ENCODE results near the gene UBR4.

The UBR4 gene

DNA sequence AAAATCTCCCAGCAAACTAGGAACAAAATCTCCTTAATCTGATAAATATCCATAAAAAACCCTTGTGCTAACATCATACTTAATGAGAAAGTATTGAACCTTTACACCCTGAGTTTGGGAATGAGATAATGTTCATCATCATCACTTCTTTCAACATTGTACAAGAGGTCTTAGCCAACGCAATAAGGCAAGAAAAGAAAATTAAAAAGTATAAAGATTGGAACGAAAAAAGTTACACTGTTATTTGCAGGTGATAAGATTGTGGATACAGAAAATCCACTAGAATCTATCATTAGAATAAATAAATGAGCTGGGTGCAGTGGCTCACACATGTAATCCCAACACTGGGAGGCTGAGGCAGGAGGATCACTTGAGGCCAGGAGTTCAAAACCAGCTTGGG is 76.7 kb downstream of the UBR4 start:
- Histone ChIP-seq H3K79me2 (ENCODE audit: control insufficient read depth, insufficient read depth, low read length) (no peaks in the 10 kb centered on the region), H3K4me1 (ENCODE audit: control insufficient read depth, low read depth, low read length) (no peaks in the 10 kb centered on the region), H4K8ac (ENCODE audit: low read depth, low read length) (no peak overlapping the region), H2AK5ac (ENCODE audit: low read length) (no peak overlapping the region), H2BK120ac (ENCODE audit: low read depth, low read length) (no peak overlapping the region), H3K36me3 (ENCODE audit: control insufficient read depth, insufficient read depth, low read length) (peaks cover 13% of the 10 kb centered on the region), H3K4ac (ENCODE audit: low read depth, low read length) (no peak overlapping the region), H4K5ac (ENCODE audit: low read length) (no peak overlapping the region), H3K79me1 (ENCODE audit: low read length) (peaks cover 2% of the 10 kb centered on the region), H3K4me3 (ENCODE audit: low read length) (no peak overlapping the region), H3K23ac (ENCODE audit: low read length) (no peak overlapping the region), H3K4me2 (ENCODE audit: low read length) (no peak overlapping the region), H3K9ac (ENCODE audit: low read length) (no peak overlapping the region), H3K27ac (ENCODE audit: low read depth, low read length) (no peak overlapping the region), H3K56ac (ENCODE audit: low read length) (no peak overlapping the region), H3K18ac (ENCODE audit: low read length) (no peak overlapping the region), H2BK15ac (replicated peaks; ENCODE audit: low read depth) (no peak overlapping the region), H2BK5ac (ENCODE audit: low read length) (no peak overlapping the region), H3K27me3 (ENCODE audit: insufficient read depth, low read length, poor library complexity) (no peaks in the 10 kb centered on the region)
- no CpG with 5 or more reads among the region's 2 CpGs for WGBS (ENCODE audit: extremely low coverage, insufficient coverage, low lambda C conversion rate)
- DNase-seq: no peak

DNA sequence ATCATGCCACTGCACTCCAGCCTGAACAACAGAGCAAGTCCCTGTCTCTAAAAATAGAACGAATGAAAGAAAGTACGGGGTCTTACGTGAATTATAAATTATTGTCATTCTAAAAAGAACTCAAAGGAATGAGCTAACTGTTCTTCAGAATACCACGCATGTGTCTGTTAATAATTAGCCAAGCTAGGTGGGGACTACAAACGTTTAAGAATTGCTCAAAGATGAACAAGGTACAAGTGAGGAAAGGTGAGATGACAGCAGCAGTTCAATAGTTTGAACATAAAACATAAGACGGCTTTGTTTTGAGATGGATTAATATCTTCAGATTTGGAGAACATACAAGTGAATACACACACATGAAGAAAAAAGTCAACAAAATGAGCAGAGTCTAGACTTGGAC is 79.6 kb downstream of the UBR4 start:
- no peaks in the 10 kb centered on the region for H3K79me1 ChIP-seq (ENCODE audit: low read length)
- no peaks in the 10 kb centered on the region for H3K4me1 ChIP-seq (ENCODE audit: control insufficient read depth, low read depth, low read length)
- H4K8ac ChIP-seq (ENCODE audit: low read depth, low read length): no peak overlapping the region
- no CpG with 5 or more reads among the region's 6 CpGs for WGBS (ENCODE audit: extremely low coverage, insufficient coverage, low lambda C conversion rate)
- DNase-seq: no peak
- H2BK120ac ChIP-seq (ENCODE audit: low read depth, low read length): no peak overlapping the region
- no peak overlapping the region for H3K4me3 ChIP-seq (ENCODE audit: low read length)
- H2BK5ac ChIP-seq (ENCODE audit: low read length): no peak overlapping the region
- no peak overlapping the region for H2AK5ac ChIP-seq (ENCODE audit: low read length)
- no peak overlapping the region for H4K5ac ChIP-seq (ENCODE audit: low read length)
- H3K23ac ChIP-seq (ENCODE audit: low read length): no peak overlapping the region
- H3K27ac ChIP-seq (ENCODE audit: low read depth, low read length): no peak overlapping the region
- no peak overlapping the region for H3K18ac ChIP-seq (ENCODE audit: low read length)
- peaks cover 26% of the 10 kb centered on the region for H3K36me3 ChIP-seq (ENCODE audit: control insufficient read depth, insufficient read depth, low read length)
- no peak overlapping the region for H3K4ac ChIP-seq (ENCODE audit: low read depth, low read length)
- no peaks in the 10 kb centered on the region for H3K27me3 ChIP-seq (ENCODE audit: insufficient read depth, low read length, poor library complexity)
- H3K9ac ChIP-seq (ENCODE audit: low read length): no peak overlapping the region
- H2BK15ac ChIP-seq (replicated peaks; ENCODE audit: low read depth): no peak overlapping the region
- no peak overlapping the region for H3K56ac ChIP-seq (ENCODE audit: low read length)
- no peaks in the 10 kb centered on the region for H3K79me2 ChIP-seq (ENCODE audit: control insufficient read depth, insufficient read depth, low read length)
- H3K4me2 ChIP-seq (ENCODE audit: low read length): no peak overlapping the region

- Histone ChIP-seq H2BK15ac (replicated peaks; ENCODE audit: low read depth) (no peak overlapping the region), H3K4me2 (ENCODE audit: low read length) (no peak overlapping the region), H3K27ac (ENCODE audit: low read depth, low read length) (no peak overlapping the region), H3K9ac (ENCODE audit: low read length) (no peak overlapping the region), H3K27me3 (ENCODE audit: insufficient read depth, low read length, poor library complexity) (no peaks in the 10 kb centered on the region), H3K79me2 (ENCODE audit: control insufficient read depth, insufficient read depth, low read length) (no peaks in the 10 kb centered on the region), H3K4ac (ENCODE audit: low read depth, low read length) (no peak overlapping the region), H3K23ac (ENCODE audit: low read length) (no peak overlapping the region), H3K36me3 (ENCODE audit: control insufficient read depth, insufficient read depth, low read length) (peaks cover 37% of the 10 kb centered on the region), H2BK120ac (ENCODE audit: low read depth, low read length) (no peak overlapping the region), H2BK5ac (ENCODE audit: low read length) (no peak overlapping the region), H3K18ac (ENCODE audit: low read length) (no peak overlapping the region), H2AK5ac (ENCODE audit: low read length) (no peak overlapping the region), H3K4me3 (ENCODE audit: low read length) (no peak overlapping the region), H4K8ac (ENCODE audit: low read depth, low read length) (no peak overlapping the region), H3K56ac (ENCODE audit: low read length) (no peak overlapping the region), H3K79me1 (ENCODE audit: low read length) (no peaks in the 10 kb centered on the region), H4K5ac (ENCODE audit: low read length) (no peak overlapping the region), H3K4me1 (ENCODE audit: control insufficient read depth, low read depth, low read length) (no peaks in the 10 kb centered on the region)
- no CpG with 5 or more reads among the region's 6 CpGs for WGBS (ENCODE audit: extremely low coverage, insufficient coverage, low lambda C conversion rate)
- DNase-seq: no peak
Observed at GRCh38 chr1:19128968-19129514, 81.0 kb downstream of the UBR4 start.

DNA sequence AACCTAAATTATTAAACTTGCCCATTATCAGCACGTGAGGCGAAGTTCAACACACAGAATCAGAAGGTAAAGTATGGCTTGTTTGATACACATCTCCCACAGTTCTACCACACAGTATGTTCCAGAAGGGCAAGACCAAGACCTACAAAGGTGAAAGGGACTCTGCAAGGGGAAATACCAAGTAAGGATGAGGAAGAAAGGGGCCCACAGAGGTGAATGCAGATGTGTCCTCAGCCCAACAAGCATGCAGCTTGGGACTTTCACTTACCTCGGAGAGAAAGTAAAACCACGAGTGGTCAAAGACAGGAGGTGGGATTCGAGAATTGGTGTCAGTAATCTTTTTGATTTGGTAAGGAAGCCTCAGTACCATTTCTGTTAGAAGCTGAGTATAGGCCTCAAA is 85.8 kb downstream of the UBR4 start:
- Histone ChIP-seq H3K18ac (ENCODE audit: low read length) (no peak overlapping the region), H3K4me1 (ENCODE audit: control insufficient read depth, low read depth, low read length) (no peaks in the 10 kb centered on the region), H2BK15ac (replicated peaks; ENCODE audit: low read depth) (no peak overlapping the region), H3K79me2 (ENCODE audit: control insufficient read depth, insufficient read depth, low read length) (no peaks in the 10 kb centered on the region), H3K79me1 (ENCODE audit: low read length) (no peaks in the 10 kb centered on the region), H3K27me3 (ENCODE audit: insufficient read depth, low read length, poor library complexity) (no peaks in the 10 kb centered on the region), H3K4me2 (ENCODE audit: low read length) (no peak overlapping the region), H4K5ac (ENCODE audit: low read length) (no peak overlapping the region), H2BK5ac (ENCODE audit: low read length) (no peak overlapping the region), H3K23ac (ENCODE audit: low read length) (no peak overlapping the region), H2BK120ac (ENCODE audit: low read depth, low read length) (no peak overlapping the region), H3K27ac (ENCODE audit: low read depth, low read length) (no peak overlapping the region), H2AK5ac (ENCODE audit: low read length) (no peak overlapping the region), H3K36me3 (ENCODE audit: control insufficient read depth, insufficient read depth, low read length) (peaks cover 61% of the 10 kb centered on the region), H4K8ac (ENCODE audit: low read depth, low read length) (no peak overlapping the region), H3K9ac (ENCODE audit: low read length) (no peak overlapping the region), H3K56ac (ENCODE audit: low read length) (no peak overlapping the region), H3K4ac (ENCODE audit: low read depth, low read length) (no peak overlapping the region), H3K4me3 (ENCODE audit: low read length) (no peak overlapping the region)
- WGBS (ENCODE audit: extremely low coverage, insufficient coverage, low lambda C conversion rate): no CpG with 5 or more reads among the region's 5 CpGs
- DNase-seq: no peak

GRCh38 chr1:19123837-19124236 is 86.2 kb downstream of the UBR4 start:
- no peaks in the 10 kb centered on the region for H3K4me1 ChIP-seq (ENCODE audit: control insufficient read depth, low read depth, low read length)
- H3K4ac ChIP-seq (ENCODE audit: low read depth, low read length): no peak overlapping the region
- H2BK120ac ChIP-seq (ENCODE audit: low read depth, low read length): no peak overlapping the region
- no peaks in the 10 kb centered on the region for H3K79me2 ChIP-seq (ENCODE audit: control insufficient read depth, insufficient read depth, low read length)
- H3K27ac ChIP-seq (ENCODE audit: low read depth, low read length): no peak overlapping the region
- H2BK5ac ChIP-seq (ENCODE audit: low read length): no peak overlapping the region
- no peaks in the 10 kb centered on the region for H3K79me1 ChIP-seq (ENCODE audit: low read length)
- no peak overlapping the region for H4K5ac ChIP-seq (ENCODE audit: low read length)
- H2BK15ac ChIP-seq (replicated peaks; ENCODE audit: low read depth): no peak overlapping the region
- no peak overlapping the region for H3K18ac ChIP-seq (ENCODE audit: low read length)
- H4K8ac ChIP-seq (ENCODE audit: low read depth, low read length): no peak overlapping the region
- no peaks in the 10 kb centered on the region for H3K27me3 ChIP-seq (ENCODE audit: insufficient read depth, low read length, poor library complexity)
- no peak for DNase-seq
- no CpG with 5 or more reads among the region's 1 CpG for WGBS (ENCODE audit: extremely low coverage, insufficient coverage, low lambda C conversion rate)
- peaks cover 60% of the 10 kb centered on the region for H3K36me3 ChIP-seq (ENCODE audit: control insufficient read depth, insufficient read depth, low read length)
- H3K56ac ChIP-seq (ENCODE audit: low read length): no peak overlapping the region
- H3K23ac ChIP-seq (ENCODE audit: low read length): no peak overlapping the region
- H3K9ac ChIP-seq (ENCODE audit: low read length): no peak overlapping the region
- no peak overlapping the region for H3K4me3 ChIP-seq (ENCODE audit: low read length)
- H3K4me2 ChIP-seq (ENCODE audit: low read length): no peak overlapping the region
- H2AK5ac ChIP-seq (ENCODE audit: low read length): no peak overlapping the region

- peaks cover 61% of the 10 kb centered on the region for H3K36me3 ChIP-seq (ENCODE audit: control insufficient read depth, insufficient read depth, low read length)
Observed at GRCh38 chr1:19122668-19123067, 87.4 kb downstream of the UBR4 start.

More at GRCh38 chr1:19122668-19123067, 87.4 kb downstream of the UBR4 start:
- Histone ChIP-seq H3K18ac (ENCODE audit: low read length) (no peak overlapping the region), H2BK5ac (ENCODE audit: low read length) (no peak overlapping the region), H4K8ac (ENCODE audit: low read depth, low read length) (no peak overlapping the region), H3K79me2 (ENCODE audit: control insufficient read depth, insufficient read depth, low read length) (no peaks in the 10 kb centered on the region), H3K56ac (ENCODE audit: low read length) (no peak overlapping the region), H3K4me1 (ENCODE audit: control insufficient read depth, low read depth, low read length) (no peaks in the 10 kb centered on the region), H3K9ac (ENCODE audit: low read length) (no peak overlapping the region), H3K4ac (ENCODE audit: low read depth, low read length) (no peak overlapping the region), H3K27me3 (ENCODE audit: insufficient read depth, low read length, poor library complexity) (no peaks in the 10 kb centered on the region), H3K79me1 (ENCODE audit: low read length) (no peaks in the 10 kb centered on the region), H3K23ac (ENCODE audit: low read length) (no peak overlapping the region), H3K4me3 (ENCODE audit: low read length) (no peak overlapping the region), H2BK120ac (ENCODE audit: low read depth, low read length) (no peak overlapping the region), H4K5ac (ENCODE audit: low read length) (no peak overlapping the region), H2AK5ac (ENCODE audit: low read length) (no peak overlapping the region), H3K4me2 (ENCODE audit: low read length) (no peak overlapping the region), H2BK15ac (replicated peaks; ENCODE audit: low read depth) (no peak overlapping the region), H3K27ac (ENCODE audit: low read depth, low read length) (no peak overlapping the region)
- WGBS (ENCODE audit: extremely low coverage, insufficient coverage, low lambda C conversion rate): no CpG with 5 or more reads among the region's 10 CpGs
- no peak for DNase-seq

Data from mesendoderm (in vitro differentiated cells).